SK-N-MC (cell line): ENCODE data around the gene RBM22.

Experiments
- EZH2 ChIP-seq: fragments of 200-600 bp; sonication (generic); IDR thresholded peaks from one replicate; pipeline ENCODE4 v1.6.1; 2017; ENCODE audit warnings: antibody characterized with exemption
- POLR2AphosphoS5 ChIP-seq: IDR thresholded peaks from 2 replicates; pipeline ENCODE4 v1.6.1; 2012; ENCODE audit warnings: mild to moderate bottlenecking, low read depth, low read length, borderline replicate concordance

DNA sequence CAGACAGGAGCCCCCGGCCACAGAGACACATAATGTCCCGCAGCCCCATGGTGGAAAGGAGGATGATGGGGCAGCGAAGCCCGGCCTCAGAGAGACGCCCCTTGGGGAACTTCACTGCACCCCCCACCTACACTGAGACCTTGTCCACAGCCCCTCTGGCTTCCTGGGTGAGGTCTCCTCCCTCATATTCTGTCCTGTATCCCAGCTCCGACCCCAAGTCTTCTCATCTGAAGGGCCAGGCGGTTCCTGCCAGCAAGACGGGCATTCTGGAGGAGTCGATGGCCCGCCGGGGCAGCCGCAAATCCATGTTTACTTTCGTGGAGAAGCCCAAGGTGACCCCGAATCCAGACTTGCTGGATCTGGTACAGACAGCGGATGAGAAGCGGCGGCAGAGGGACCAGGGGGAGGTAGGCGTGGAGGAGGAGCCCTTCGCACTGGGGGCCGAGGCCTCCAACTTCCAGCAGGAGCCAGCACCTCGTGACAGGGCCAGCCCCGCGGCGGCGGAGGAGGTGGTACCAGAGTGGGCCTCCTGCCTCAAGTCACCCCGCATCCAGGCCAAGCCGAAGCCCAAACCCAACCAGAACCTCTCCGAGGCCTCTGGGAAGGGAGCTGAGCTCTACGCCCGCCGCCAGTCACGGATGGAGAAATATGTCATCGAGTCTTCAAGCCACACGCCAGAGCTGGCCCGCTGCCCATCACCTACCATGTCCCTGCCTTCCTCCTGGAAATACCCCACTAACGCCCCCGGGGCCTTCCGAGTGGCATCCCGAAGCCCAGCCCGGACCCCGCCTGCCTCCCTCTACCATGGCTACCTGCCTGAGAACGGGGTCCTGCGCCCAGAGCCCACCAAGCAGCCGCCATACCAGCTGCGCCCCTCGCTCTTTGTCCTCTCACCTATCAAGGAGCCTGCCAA, 51.5 kb downstream of the RBM22 start:
- no peak for TF ChIP-seq POLR2AphosphoS5
- TF ChIP-seq EZH2, result no peak
